Measurements from ENCODE around the gene KIAA0232. TPM values are rescaled to one million over a fixed set of nuclear protein-coding genes. Genes with fewer than 3 reads are reported as not detected.

KIAA0232 gene
- total and polyA plus RNA-seq, 8 donors = 4.0 to 12.4 (median 8.8) TPM

DNA sequence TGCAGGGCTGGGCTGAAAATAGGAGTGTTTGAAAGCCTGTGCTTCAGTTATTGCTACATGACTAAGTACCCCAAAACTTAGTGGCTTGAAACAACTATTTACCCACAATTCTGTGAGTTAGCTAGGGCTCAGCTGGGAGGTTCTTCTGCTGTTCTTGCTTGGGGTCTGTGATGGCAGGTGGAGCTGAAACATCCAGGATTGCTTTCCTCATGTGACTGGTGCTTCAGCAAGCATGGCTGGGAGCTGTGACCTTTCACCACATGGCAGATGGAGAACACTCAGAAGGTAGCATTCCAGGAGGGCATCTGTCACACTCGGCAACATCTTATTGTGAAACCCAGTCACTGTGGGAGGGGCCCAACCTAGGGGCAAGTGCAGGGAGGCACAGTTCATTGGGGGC lies 70.1 kb downstream of the KIAA0232 start:
- intact Hi-C loops (cut with DNase I) = no loop called here
- ATAC-seq = no peak

DNA sequence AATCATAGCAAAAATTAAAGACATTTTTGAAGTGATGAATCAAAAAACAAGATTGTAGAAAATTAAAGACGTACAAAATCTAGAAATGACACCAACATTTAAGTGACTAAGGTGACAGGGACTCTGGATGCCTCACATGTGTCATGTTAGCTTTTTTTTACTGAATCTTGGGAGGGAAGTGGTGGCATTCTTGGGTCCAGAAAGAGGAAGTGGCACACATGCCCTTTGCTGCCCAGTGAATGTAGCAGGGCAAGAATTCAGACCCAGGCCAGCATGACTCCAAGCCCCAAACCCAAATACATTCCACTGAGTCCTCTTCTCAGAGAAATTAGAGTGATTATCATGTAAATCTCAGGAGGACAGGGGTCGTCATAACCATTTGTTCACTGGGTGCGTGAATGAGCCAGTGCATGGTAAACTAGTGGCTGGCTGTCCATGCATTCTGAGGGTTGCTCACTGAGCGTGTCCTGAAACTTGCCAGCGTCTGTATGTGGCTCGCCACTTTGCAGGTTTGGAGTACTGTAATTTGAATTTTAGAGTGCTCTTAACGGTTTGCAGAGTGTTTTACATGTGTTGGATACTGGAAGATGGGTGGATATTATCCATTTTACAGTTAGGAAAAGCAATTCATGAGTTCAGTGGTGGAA lies 71.7 kb downstream of the KIAA0232 start:
- Histone ChIP-seq H3K27me3 (no peaks in the 10 kb centered on the region), H3K36me3 (peaks cover 0 to 21% (median 0%) of the 10 kb centered on the region in 3 donors), H3K4me3 (no peak overlapping the region), H3K9me3 (no peaks in the 10 kb centered on the region), H3K4me1 (peaks cover 0 to 10% (median 9%) of the 10 kb centered on the region in 3 donors), H3K27ac (no peak overlapping the region)
- TF ChIP-seq, protein P1, sequence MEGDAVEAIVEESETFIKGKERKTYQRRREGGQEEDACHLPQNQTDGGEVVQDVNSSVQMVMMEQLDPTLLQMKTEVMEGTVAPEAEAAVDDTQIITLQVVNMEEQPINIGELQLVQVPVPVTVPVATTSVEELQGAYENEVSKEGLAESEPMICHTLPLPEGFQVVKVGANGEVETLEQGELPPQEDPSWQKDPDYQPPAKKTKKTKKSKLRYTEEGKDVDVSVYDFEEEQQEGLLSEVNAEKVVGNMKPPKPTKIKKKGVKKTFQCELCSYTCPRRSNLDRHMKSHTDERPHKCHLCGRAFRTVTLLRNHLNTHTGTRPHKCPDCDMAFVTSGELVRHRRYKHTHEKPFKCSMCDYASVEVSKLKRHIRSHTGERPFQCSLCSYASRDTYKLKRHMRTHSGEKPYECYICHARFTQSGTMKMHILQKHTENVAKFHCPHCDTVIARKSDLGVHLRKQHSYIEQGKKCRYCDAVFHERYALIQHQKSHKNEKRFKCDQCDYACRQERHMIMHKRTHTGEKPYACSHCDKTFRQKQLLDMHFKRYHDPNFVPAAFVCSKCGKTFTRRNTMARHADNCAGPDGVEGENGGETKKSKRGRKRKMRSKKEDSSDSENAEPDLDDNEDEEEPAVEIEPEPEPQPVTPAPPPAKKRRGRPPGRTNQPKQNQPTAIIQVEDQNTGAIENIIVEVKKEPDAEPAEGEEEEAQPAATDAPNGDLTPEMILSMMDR (IDR thresholded peaks at IDR 0.05) = no peak
- 91 to 95% methylated on average over 7 of the region's 7 CpGs for WGBS, 2 donors
- ATAC-seq = peak in 2 of 4 donors; percentile 22 to 38
- intact Hi-C loops (cut with DNase I) = no loop called here
- no peak for DNase-seq
- no peak for FAIRE-seq

More for the DNA sequence above, 70.1 kb downstream of the KIAA0232 start:
- no peak overlapping the region for H3K27ac ChIP-seq
- H3K4me3 ChIP-seq = no peak overlapping the region
- peaks cover 0 to 10% (median 9%) of the 10 kb centered on the region in 3 donors for H3K4me1 ChIP-seq
- DNase-seq (no peak), FAIRE-seq (no peak)
- H3K27me3 ChIP-seq = no peaks in the 10 kb centered on the region
- TF ChIP-seq, protein P1 (IDR thresholded peaks at IDR 0.05) = no peak
- H3K36me3 ChIP-seq = peaks cover 0 to 16% (median 0%) of the 10 kb centered on the region in 3 donors
- 0 to 95% methylated on average over 1 of the region's 1 CpG for WGBS, 2 donors
- no peaks in the 10 kb centered on the region for H3K9me3 ChIP-seq

DNA sequence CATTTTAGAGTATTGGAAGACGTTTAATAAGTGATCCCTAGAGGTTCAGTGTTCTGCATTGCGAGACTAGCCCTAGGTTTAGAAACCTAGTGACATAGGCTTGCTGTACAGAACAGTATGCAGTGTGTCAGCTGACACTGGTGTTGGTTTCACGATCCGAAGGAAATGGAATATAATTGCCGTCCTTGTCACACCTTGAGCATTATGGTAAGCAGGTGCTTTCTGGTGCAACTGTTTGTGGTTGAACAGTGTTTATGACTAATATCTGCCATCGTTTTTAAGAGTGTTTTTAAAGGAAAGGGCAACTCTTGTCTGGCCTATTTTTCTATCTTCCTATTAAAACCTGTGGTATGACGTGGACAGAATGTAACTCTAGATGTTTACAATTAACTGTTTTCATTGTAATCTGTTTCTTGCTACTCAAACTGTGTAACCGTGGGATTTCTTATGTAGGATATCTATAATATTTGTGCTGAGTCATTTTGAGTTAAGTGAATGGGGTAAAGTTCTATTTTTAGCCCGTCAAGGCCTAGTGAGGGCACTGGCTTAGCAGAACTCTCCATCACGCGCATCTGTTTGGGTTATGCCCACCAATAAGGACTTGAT lies 73.3 kb downstream of the KIAA0232 start:
- no peak overlapping the region for H3K27ac ChIP-seq
- 45 to 55% methylated on average over 11 of the region's 11 CpGs for WGBS, 2 donors
- DNase-seq (no peak), FAIRE-seq (no peak), ATAC-seq (peak; percentile 70 to 84 (median 75))
- TF ChIP-seq, protein P1 (IDR thresholded peaks at IDR 0.05) = no peak
- no peaks in the 10 kb centered on the region for H3K27me3 ChIP-seq
- no peak overlapping the region for H3K4me3 ChIP-seq
- H3K4me1 ChIP-seq = peaks cover 0 to 10% (median 9%) of the 10 kb centered on the region in 3 donors
- intact Hi-C loops (cut with DNase I) = no loop called here
- peaks cover 0 to 18% (median 0%) of the 10 kb centered on the region in 3 donors for H3K36me3 ChIP-seq
- H3K9me3 ChIP-seq = no peaks in the 10 kb centered on the region

DNA sequence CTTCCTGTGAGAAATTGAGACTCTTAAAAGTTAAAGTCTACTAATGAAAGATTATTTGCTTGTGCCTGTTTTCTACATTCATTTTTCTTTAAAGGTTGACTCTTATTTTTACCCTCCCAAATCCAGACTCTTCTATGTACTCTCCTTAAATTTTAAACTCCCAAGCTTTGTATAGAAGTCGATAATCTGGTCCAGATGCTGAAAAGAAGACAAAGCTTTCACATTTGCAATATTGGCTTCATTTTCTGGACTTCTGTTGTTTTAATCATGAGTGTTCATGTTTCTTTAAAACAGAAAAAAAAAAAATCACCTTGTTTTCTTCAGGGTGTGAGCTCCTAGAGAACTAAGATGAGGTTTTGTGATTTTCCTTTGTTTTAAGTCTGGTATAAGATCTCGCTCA lies 73.9 kb downstream of the KIAA0232 start:
- WGBS, 2 donors = 92 to 93% methylated on average over 2 of the region's 2 CpGs
- Histone ChIP-seq H3K27ac (no peak overlapping the region), H3K36me3 (peaks cover 0 to 24% (median 0%) of the 10 kb centered on the region in 3 donors), H3K27me3 (no peaks in the 10 kb centered on the region), H3K4me1 (peaks cover 0 to 10% (median 9%) of the 10 kb centered on the region in 3 donors), H3K9me3 (no peaks in the 10 kb centered on the region), H3K4me3 (no peak overlapping the region)
- no peak for DNase-seq
- intact Hi-C loops (cut with DNase I) = no loop called here
- no peak for FAIRE-seq
- TF ChIP-seq, protein P1 (IDR thresholded peaks at IDR 0.05) = no peak
- no peak for ATAC-seq
